Lower leg skin (tissue), 3 donors: ENCODE results near the gene SLC22A7.

Source experiments
- POLR2A ChIP-seq, 2 donors: fragments of 450-650 bp; IDR thresholded peaks; one replicate each; pipeline ENCODE4 v1.6.1; 2016 to 2017; ENCODE audit warnings: antibody characterized with exemption in 2 of 2, mild to moderate bottlenecking in 1 of 2, moderate library complexity in 1 of 2
- TF ChIP-seq, protein P1 (sequence below), 3 donors: fragments of 450-650 bp; IDR thresholded peaks; one replicate each; pipeline ENCODE4 v1.5.1; 2016; ENCODE audit warnings: antibody characterized with exemption in 3 of 3, mild to moderate bottlenecking in 3 of 3, moderate library complexity in 2 of 3

DNA sequence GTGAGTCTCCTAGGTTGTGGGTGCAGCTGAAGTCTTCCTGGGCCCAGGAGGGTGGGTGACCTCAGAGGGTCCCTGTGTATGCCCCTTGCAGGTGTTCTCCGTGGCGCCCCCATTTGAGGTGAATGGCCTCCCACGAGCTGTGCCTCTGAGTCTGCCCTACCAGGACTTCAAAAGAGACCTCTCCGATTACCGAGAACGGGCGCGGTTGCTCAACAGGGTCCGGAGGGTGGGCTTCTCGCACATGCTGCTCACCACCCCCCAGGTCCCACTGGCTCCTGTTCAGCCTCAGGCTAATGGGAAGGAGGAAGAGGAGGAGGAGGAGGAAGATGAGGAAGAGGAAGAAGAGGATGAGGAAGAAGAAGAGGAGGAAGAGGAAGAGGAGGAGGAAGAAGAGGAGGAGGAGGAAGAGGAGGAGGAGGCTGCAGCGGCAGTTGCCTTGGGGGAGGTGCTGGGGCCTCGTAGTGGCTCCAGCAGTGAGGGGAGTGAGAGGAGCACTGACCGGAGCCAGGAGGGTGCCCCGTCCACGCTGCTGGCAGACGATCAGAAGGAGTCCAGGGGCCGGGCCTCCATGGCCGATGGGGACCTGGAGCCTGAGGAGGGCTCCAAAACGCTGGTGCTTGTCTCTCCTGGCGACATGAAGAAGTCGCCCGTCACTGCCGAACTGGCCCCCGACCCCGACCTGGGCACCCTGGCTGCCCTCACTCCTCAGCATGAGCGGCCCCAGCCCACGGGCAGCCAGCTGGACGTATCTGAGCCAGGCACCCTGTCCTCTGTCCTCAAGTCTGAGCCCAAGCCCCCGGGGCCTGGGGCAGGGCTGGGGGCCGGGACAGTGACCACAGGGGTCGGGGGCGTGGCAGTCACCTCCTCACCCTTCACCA is 15.2 kb upstream of the SLC22A7 start:
- TF ChIP-seq, protein P1, sequence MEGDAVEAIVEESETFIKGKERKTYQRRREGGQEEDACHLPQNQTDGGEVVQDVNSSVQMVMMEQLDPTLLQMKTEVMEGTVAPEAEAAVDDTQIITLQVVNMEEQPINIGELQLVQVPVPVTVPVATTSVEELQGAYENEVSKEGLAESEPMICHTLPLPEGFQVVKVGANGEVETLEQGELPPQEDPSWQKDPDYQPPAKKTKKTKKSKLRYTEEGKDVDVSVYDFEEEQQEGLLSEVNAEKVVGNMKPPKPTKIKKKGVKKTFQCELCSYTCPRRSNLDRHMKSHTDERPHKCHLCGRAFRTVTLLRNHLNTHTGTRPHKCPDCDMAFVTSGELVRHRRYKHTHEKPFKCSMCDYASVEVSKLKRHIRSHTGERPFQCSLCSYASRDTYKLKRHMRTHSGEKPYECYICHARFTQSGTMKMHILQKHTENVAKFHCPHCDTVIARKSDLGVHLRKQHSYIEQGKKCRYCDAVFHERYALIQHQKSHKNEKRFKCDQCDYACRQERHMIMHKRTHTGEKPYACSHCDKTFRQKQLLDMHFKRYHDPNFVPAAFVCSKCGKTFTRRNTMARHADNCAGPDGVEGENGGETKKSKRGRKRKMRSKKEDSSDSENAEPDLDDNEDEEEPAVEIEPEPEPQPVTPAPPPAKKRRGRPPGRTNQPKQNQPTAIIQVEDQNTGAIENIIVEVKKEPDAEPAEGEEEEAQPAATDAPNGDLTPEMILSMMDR (IDR thresholded peaks at IDR 0.05) = no peak
- TF ChIP-seq POLR2A (IDR thresholded peaks at IDR 0.05) = no peak
